ENCODE results near the gene IFNG-AS1. TPM values are rescaled to one million over a fixed set of nuclear protein-coding genes. Genes with fewer than 3 reads are reported as not detected.
A peak's percentile ranks its signal among the peaks of the same experiment; 100 is the strongest.

Gene IFNG-AS1
- total RNA-seq (1 to 10 TPM in 3 of 5 experiments, under 1 TPM in 2; 0.31 to 2.4 (median 1.5) TPM), polyA plus RNA-seq (1 to 10 TPM in 1 of 2 donors, under 1 TPM in 1; 0.17 to 2.2 TPM), total RNA-seq (not detected)

GRCh38 chr12:67989184-67989920, at the start of gene IFNG-AS1:
Gene IFNG-AS1, plus strand, starts transcription at chr12:67989447.
- ChIA-PET POLR2A (interaction anchor here (0.5 kb wide), 1 partner anchor 191 kb away, joined by 3 read pairs; no protein-coding TSS in a partner anchor), CTCF (interaction anchor here (0.6 to 1.3 kb wide), 4 partner anchors 14 to 847 kb away, joined by 3 read pairs; no protein-coding TSS in a partner anchor)
- Histone ChIP-seq H3K27ac (ENCODE audit: low read depth, low read length) (peak within 1 kb of the TSS; percentile 39), H3K9me3 (ENCODE audit: control insufficient read depth in 2 of 3, low read length in 3 of 3) (no peaks in the 10 kb centered on the region), H3K4me3 (ENCODE audit: low read length) (peak within 1 kb of the TSS; percentile 42), H3K36me3 (ENCODE audit: control insufficient read depth in 2 of 3, insufficient read depth in 3 of 3, low read length in 3 of 3) (no peaks in the 10 kb centered on the region), H3K4me1 (ENCODE audit: control insufficient read depth in 2 of 2, insufficient read depth in 2 of 2, low read length in 2 of 2) (peaks cover 14 to 15% of the 10 kb centered on the region in 2 donors), H3K27me3 (ENCODE audit: control insufficient read depth in 2 of 2, insufficient read depth in 2 of 2, low read length in 2 of 2) (no peaks in the 10 kb centered on the region)
- peak within 1 kb of the TSS; percentile 55 to 78 (median 69) for H3K4me3 Mint-ChIP-seq
- peak within 1 kb of the TSS; percentile 14 to 89 (median 78) for H3K27ac Mint-ChIP-seq
- peaks cover 0 to 2% (median 0%) of the 10 kb centered on the region in 5 donors for H3K36me3 Mint-ChIP-seq
- H3K27me3 Mint-ChIP-seq: peaks cover 0 to 7% (median 4%) of the 10 kb centered on the region in 5 donors
- intact Hi-C loops (cut with micrococcal nuclease): no loop called here
- peak; percentile 26 for ATAC-seq
- H3K9me3 Mint-ChIP-seq: peaks cover 0 to 13% (median 0%) of the 10 kb centered on the region in 11 donors
- peak in 5 of 9 donors; percentile 9 to 37 (median 17) for DNase-seq
- peaks cover 15 to 35% (median 31%) of the 10 kb centered on the region in 7 donors for H3K4me1 Mint-ChIP-seq

- intact Hi-C loops (cut with micrococcal nuclease): loop anchor here (5.0 kb wide), 3 partner anchors 137 to 667 kb away; no protein-coding TSS in a partner anchor
- POLR2A ChIA-PET: no interaction called here
Measured at GRCh38 chr12:67939611-67940010, 49.6 kb upstream of the IFNG-AS1 start.

GRCh38 chr12:67940780-67941243, 48.4 kb upstream of the IFNG-AS1 start:
- Histone ChIP-seq H3K27me3 (ENCODE audit: control insufficient read depth in 2 of 2, insufficient read depth in 2 of 2, low read length in 2 of 2) (no peaks in the 10 kb centered on the region), H3K4me1 (ENCODE audit: control insufficient read depth in 2 of 2, insufficient read depth in 2 of 2, low read length in 2 of 2) (no peaks in the 10 kb centered on the region), H3K4me3 (ENCODE audit: low read length) (no peak overlapping the region), H3K36me3 (ENCODE audit: control insufficient read depth in 2 of 3, insufficient read depth in 3 of 3, low read length in 3 of 3) (no peaks in the 10 kb centered on the region), H3K27ac (ENCODE audit: low read depth, low read length) (no peak overlapping the region), H3K9me3 (ENCODE audit: control insufficient read depth in 2 of 3, low read length in 3 of 3) (no peaks in the 10 kb centered on the region)
- Mint-ChIP-seq H3K9me3 (no peaks in the 10 kb centered on the region), H3K27me3 (peaks cover 0 to 24% (median 0%) of the 10 kb centered on the region in 5 donors), H3K4me1 (peaks cover 0 to 13% (median 0%) of the 10 kb centered on the region in 7 donors), H3K27ac (no peak overlapping the region), H3K4me3 (no peak overlapping the region), H3K36me3 (no peaks in the 10 kb centered on the region)
- DNase-seq: no peak
- CTCF ChIA-PET: interaction anchor here (0.7 to 7.0 kb wide), 3 partner anchors 276 to 585 kb away, joined by 3 to 160 read pairs (median 3); no protein-coding TSS in a partner anchor
- intact Hi-C loops (cut with micrococcal nuclease): loop anchor here (5.0 kb wide), 3 partner anchors 139 to 669 kb away; no protein-coding TSS in a partner anchor
- POLR2A ChIA-PET: interaction anchor here (0.5 to 1.3 kb wide), 2 partner anchors 20 to 485 kb away, joined by 3 read pairs; no protein-coding TSS in a partner anchor
- ATAC-seq: no peak

More at GRCh38 chr12:67939611-67940010, 49.6 kb upstream of the IFNG-AS1 start:
- H3K4me1 ChIP-seq (ENCODE audit: control insufficient read depth in 2 of 2, insufficient read depth in 2 of 2, low read length in 2 of 2): no peaks in the 10 kb centered on the region
- no peaks in the 10 kb centered on the region for H3K36me3 Mint-ChIP-seq
- peaks cover 0 to 13% (median 0%) of the 10 kb centered on the region in 7 donors for H3K4me1 Mint-ChIP-seq
- H3K36me3 ChIP-seq (ENCODE audit: control insufficient read depth in 2 of 3, insufficient read depth in 3 of 3, low read length in 3 of 3): no peaks in the 10 kb centered on the region
- H3K27ac ChIP-seq (ENCODE audit: low read depth, low read length): no peak overlapping the region
- H3K27me3 ChIP-seq (ENCODE audit: control insufficient read depth in 2 of 2, insufficient read depth in 2 of 2, low read length in 2 of 2): no peaks in the 10 kb centered on the region
- CTCF ChIA-PET: interaction anchor here (0.6 to 7.0 kb wide), 4 partner anchors 23 to 614 kb away, joined by 3 to 160 read pairs (median 4); no protein-coding TSS in a partner anchor
- peaks cover 0 to 19% (median 0%) of the 10 kb centered on the region in 5 donors for H3K27me3 Mint-ChIP-seq
- ATAC-seq (no peak), DNase-seq (no peak)
- no peak overlapping the region for H3K4me3 Mint-ChIP-seq
- no peaks in the 10 kb centered on the region for H3K9me3 ChIP-seq (ENCODE audit: control insufficient read depth in 2 of 3, low read length in 3 of 3)
- no peaks in the 10 kb centered on the region for H3K9me3 Mint-ChIP-seq
- H3K27ac Mint-ChIP-seq: no peak overlapping the region
- no peak overlapping the region for H3K4me3 ChIP-seq (ENCODE audit: low read length)

DNA sequence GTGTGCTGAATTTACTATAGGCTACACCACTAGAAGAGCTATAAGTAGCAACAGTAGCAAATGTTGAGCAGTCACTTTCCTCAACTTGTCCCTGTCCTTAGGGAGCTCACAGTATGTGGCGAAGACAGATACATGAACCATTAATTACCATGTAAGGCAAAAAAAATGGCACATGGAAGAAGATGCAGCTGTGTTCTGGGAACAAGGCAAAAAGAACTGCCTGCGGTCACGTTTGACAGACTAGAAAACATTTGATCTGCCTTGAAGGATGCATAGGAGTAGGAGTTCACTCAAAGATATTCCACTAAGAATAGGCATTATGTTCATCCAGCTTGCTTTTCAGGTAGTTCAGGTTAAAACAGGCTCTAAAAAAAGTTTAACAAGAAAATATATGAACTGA, 46.5 kb upstream of the IFNG-AS1 start:
- Histone ChIP-seq H3K9me3 (ENCODE audit: control insufficient read depth in 2 of 3, low read length in 3 of 3) (no peaks in the 10 kb centered on the region), H3K4me1 (ENCODE audit: control insufficient read depth in 2 of 2, insufficient read depth in 2 of 2, low read length in 2 of 2) (no peaks in the 10 kb centered on the region), H3K27me3 (ENCODE audit: control insufficient read depth in 2 of 2, insufficient read depth in 2 of 2, low read length in 2 of 2) (no peaks in the 10 kb centered on the region), H3K4me3 (ENCODE audit: low read length) (no peak overlapping the region), H3K36me3 (ENCODE audit: control insufficient read depth in 2 of 3, insufficient read depth in 3 of 3, low read length in 3 of 3) (no peaks in the 10 kb centered on the region), H3K27ac (ENCODE audit: low read depth, low read length) (no peak overlapping the region)
- Mint-ChIP-seq H3K36me3 (no peaks in the 10 kb centered on the region), H3K4me3 (no peak overlapping the region), H3K4me1 (peaks cover 0 to 12% (median 0%) of the 10 kb centered on the region in 7 donors), H3K27ac (no peak overlapping the region), H3K27me3 (peaks cover 0 to 24% (median 0%) of the 10 kb centered on the region in 5 donors), H3K9me3 (no peaks in the 10 kb centered on the region)
- no peak for ATAC-seq
- POLR2A ChIA-PET: interaction anchor here (0.9 to 1.6 kb wide), 6 partner anchors 22 to 674 kb away, joined by 3 to 10 read pairs (median 3); partner anchors contain the start of gene CAND1
- no peak for DNase-seq
- CTCF ChIA-PET: interaction anchor here (0.6 to 7.0 kb wide), 18 partner anchors 8 to 587 kb away, joined by 3 to 160 read pairs (median 4); partner anchors contain the start of gene DYRK2
- intact Hi-C loops (cut with micrococcal nuclease): loop anchor here (1.0 to 5.0 kb wide), 12 partner anchors 140 to 1038 kb away; no protein-coding TSS in a partner anchor

GRCh38 chr12:67943141-67943892, 45.9 kb upstream of the IFNG-AS1 start:
- Mint-ChIP-seq H3K27ac (no peak overlapping the region), H3K4me3 (no peak overlapping the region), H3K27me3 (peaks cover 0 to 18% (median 0%) of the 10 kb centered on the region in 5 donors), H3K4me1 (peaks cover 0 to 6% (median 0%) of the 10 kb centered on the region in 7 donors), H3K9me3 (no peaks in the 10 kb centered on the region), H3K36me3 (no peaks in the 10 kb centered on the region)
- intact Hi-C loops (cut with micrococcal nuclease): loop anchor here (1.0 to 5.0 kb wide), 11 partner anchors 141 to 783 kb away; no protein-coding TSS in a partner anchor
- peak; percentile 81 for ATAC-seq
- Histone ChIP-seq H3K36me3 (ENCODE audit: control insufficient read depth in 2 of 3, insufficient read depth in 3 of 3, low read length in 3 of 3) (no peaks in the 10 kb centered on the region), H3K9me3 (ENCODE audit: control insufficient read depth in 2 of 3, low read length in 3 of 3) (no peaks in the 10 kb centered on the region), H3K27me3 (ENCODE audit: control insufficient read depth in 2 of 2, insufficient read depth in 2 of 2, low read length in 2 of 2) (no peaks in the 10 kb centered on the region), H3K4me1 (ENCODE audit: control insufficient read depth in 2 of 2, insufficient read depth in 2 of 2, low read length in 2 of 2) (no peaks in the 10 kb centered on the region), H3K27ac (ENCODE audit: low read depth, low read length) (no peak overlapping the region), H3K4me3 (ENCODE audit: low read length) (no peak overlapping the region)
- DNase-seq: peak; percentile 10 to 76 (median 64)
- ChIA-PET CTCF (interaction anchor here (0.6 to 7.0 kb wide), 15 partner anchors 9 to 588 kb away, joined by 3 to 160 read pairs (median 4); partner anchors contain the start of gene DYRK2), POLR2A (interaction anchor here (0.9 to 1.6 kb wide), 6 partner anchors 22 to 675 kb away, joined by 3 to 10 read pairs (median 3); partner anchors contain the start of gene CAND1)

- no peaks in the 10 kb centered on the region for H3K27me3 ChIP-seq (ENCODE audit: control insufficient read depth in 2 of 2, insufficient read depth in 2 of 2, low read length in 2 of 2)
- intact Hi-C loops (cut with micrococcal nuclease): loop anchor here (5.0 kb wide), 3 partner anchors 142 to 672 kb away; no protein-coding TSS in a partner anchor
- POLR2A ChIA-PET: no interaction called here
Measured at GRCh38 chr12:67944093-67944492, 45.2 kb upstream of the IFNG-AS1 start.

More at GRCh38 chr12:67944093-67944492, 45.2 kb upstream of the IFNG-AS1 start:
- Histone ChIP-seq H3K36me3 (ENCODE audit: control insufficient read depth in 2 of 3, insufficient read depth in 3 of 3, low read length in 3 of 3) (no peaks in the 10 kb centered on the region), H3K9me3 (ENCODE audit: control insufficient read depth in 2 of 3, low read length in 3 of 3) (no peaks in the 10 kb centered on the region), H3K4me1 (ENCODE audit: control insufficient read depth in 2 of 2, insufficient read depth in 2 of 2, low read length in 2 of 2) (no peaks in the 10 kb centered on the region), H3K4me3 (ENCODE audit: low read length) (no peak overlapping the region), H3K27ac (ENCODE audit: low read depth, low read length) (no peak overlapping the region)
- DNase-seq: no peak
- no peaks in the 10 kb centered on the region for H3K36me3 Mint-ChIP-seq
- CTCF ChIA-PET: interaction anchor here (0.8 to 7.0 kb wide), 2 partner anchors 502 to 588 kb away, joined by 3 to 160 read pairs; no protein-coding TSS in a partner anchor
- peaks cover 0 to 6% (median 0%) of the 10 kb centered on the region in 7 donors for H3K4me1 Mint-ChIP-seq
- no peak overlapping the region for H3K27ac Mint-ChIP-seq
- ATAC-seq: no peak
- H3K9me3 Mint-ChIP-seq: no peaks in the 10 kb centered on the region
- peaks cover 0 to 18% (median 0%) of the 10 kb centered on the region in 5 donors for H3K27me3 Mint-ChIP-seq
- H3K4me3 Mint-ChIP-seq: no peak overlapping the region
